ENCODE results near the gene CHRNA4.

Gene CHRNA4

GRCh38 chr20:63360850-63361518 lies at the start of gene CHRNA4:
CHRNA4 (minus strand) TSS chr20:63361349; CDS start chr20:63361165, 184 bp downstream.
- DNase-seq, result no peak

- DNase-seq, result no peak
These were observed 48.8 kb upstream of the CHRNA4 start for GRCh38 chr20:63409834-63410435.

- DNase-seq, result no peak
These were observed 48.1 kb upstream of the CHRNA4 start for GRCh38 chr20:63409066-63409833.

GRCh38 chr20:63408684-63409046 lies 47.5 kb upstream of the CHRNA4 start:
- no peak for DNase-seq

GRCh38 chr20:63407928-63408683 lies 47.0 kb upstream of the CHRNA4 start:
- DNase-seq, result no peak

GRCh38 chr20:63406617-63407245 lies 45.6 kb upstream of the CHRNA4 start:
- no peak for DNase-seq

- no peak for DNase-seq
These were observed 44.9 kb upstream of the CHRNA4 start for GRCh38 chr20:63406011-63406410.

GRCh38 chr20:63405102-63405730 lies 44.1 kb upstream of the CHRNA4 start:
- no peak for DNase-seq

GRCh38 chr20:63404129-63405085 lies 43.3 kb upstream of the CHRNA4 start:
- DNase-seq, result no peak

- no peak for DNase-seq
These were observed 42.4 kb upstream of the CHRNA4 start for GRCh38 chr20:63403403-63404105.

GRCh38 chr20:63402860-63403220 lies 41.7 kb upstream of the CHRNA4 start:
- DNase-seq, result no peak

GRCh38 chr20:63402181-63402859 lies 41.2 kb upstream of the CHRNA4 start:
- DNase-seq, result no peak

- no peak for DNase-seq
These were observed 40.4 kb upstream of the CHRNA4 start for GRCh38 chr20:63401384-63402110.

GRCh38 chr20:63400486-63401210 lies 39.5 kb upstream of the CHRNA4 start:
- DNase-seq, result no peak

- no peak for DNase-seq
These were observed 38.6 kb upstream of the CHRNA4 start for GRCh38 chr20:63399596-63400375.

GRCh38 chr20:63398744-63399514 lies 37.8 kb upstream of the CHRNA4 start:
- DNase-seq, result no peak

- no peak for DNase-seq
These were observed 36.8 kb upstream of the CHRNA4 start for GRCh38 chr20:63397946-63398450.

Data from stimulated activated naive CD4-positive, alpha-beta T cell treated with Interleukin-2 at 50 U/mL for 16 hours (primary cell).